Epithelial cell of esophagus (primary cell): ENCODE data around the gene MT1A.

Source experiments
- DNase-seq: peaks from one replicate; pipeline ENCODE4 v3.0.0; 2010; ENCODE audit warnings: low read depth
- H3K4me3 ChIP-seq: 2 replicates; pipeline ENCODE4 v1.5.1; 2011; ENCODE audit warnings: mild to moderate bottlenecking, low read length, control low read depth
- TF ChIP-seq, protein P1 (sequence below): IDR thresholded peaks from 2 replicates; pipeline ENCODE4 v1.5.1; 2011; ENCODE audit warnings: low read depth, mild to moderate bottlenecking, low read length, control low read depth, inconsistent platforms; ENCODE audit not compliant: insufficient read depth; ENCODE audit errors: missing control alignments

The MT1A gene

GRCh38 chr16:56645311-56645710 is 6.8 kb downstream of the MT1A start:
- no peak overlapping the region for H3K4me3 ChIP-seq
- TF ChIP-seq, protein P1, sequence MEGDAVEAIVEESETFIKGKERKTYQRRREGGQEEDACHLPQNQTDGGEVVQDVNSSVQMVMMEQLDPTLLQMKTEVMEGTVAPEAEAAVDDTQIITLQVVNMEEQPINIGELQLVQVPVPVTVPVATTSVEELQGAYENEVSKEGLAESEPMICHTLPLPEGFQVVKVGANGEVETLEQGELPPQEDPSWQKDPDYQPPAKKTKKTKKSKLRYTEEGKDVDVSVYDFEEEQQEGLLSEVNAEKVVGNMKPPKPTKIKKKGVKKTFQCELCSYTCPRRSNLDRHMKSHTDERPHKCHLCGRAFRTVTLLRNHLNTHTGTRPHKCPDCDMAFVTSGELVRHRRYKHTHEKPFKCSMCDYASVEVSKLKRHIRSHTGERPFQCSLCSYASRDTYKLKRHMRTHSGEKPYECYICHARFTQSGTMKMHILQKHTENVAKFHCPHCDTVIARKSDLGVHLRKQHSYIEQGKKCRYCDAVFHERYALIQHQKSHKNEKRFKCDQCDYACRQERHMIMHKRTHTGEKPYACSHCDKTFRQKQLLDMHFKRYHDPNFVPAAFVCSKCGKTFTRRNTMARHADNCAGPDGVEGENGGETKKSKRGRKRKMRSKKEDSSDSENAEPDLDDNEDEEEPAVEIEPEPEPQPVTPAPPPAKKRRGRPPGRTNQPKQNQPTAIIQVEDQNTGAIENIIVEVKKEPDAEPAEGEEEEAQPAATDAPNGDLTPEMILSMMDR: no peak

DNA sequence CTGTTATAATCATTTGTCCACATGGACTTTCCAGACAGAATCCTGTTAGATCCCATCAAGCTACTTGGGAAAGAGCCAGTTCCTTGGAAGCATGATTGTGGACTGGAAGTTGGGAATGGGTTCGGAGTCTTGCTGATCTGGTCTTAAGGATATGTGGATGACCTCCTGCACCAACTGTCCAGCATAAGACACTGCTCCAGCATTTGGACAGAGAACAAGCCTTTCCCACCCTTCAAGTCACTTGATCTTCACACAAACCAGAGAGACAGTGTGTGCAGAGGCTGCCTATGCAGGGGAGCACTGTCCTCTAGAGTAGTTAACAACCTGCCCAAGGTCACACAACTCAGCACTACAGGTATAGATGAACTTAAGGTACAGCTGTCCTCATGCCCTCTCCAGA is 7.4 kb downstream of the MT1A start:
- TF ChIP-seq, protein P1: no peak
- no peak overlapping the region for H3K4me3 ChIP-seq
- DNase-seq: no peak

More at GRCh38 chr16:56645311-56645710, 6.8 kb downstream of the MT1A start:
- peak; percentile 51 for DNase-seq

DNA sequence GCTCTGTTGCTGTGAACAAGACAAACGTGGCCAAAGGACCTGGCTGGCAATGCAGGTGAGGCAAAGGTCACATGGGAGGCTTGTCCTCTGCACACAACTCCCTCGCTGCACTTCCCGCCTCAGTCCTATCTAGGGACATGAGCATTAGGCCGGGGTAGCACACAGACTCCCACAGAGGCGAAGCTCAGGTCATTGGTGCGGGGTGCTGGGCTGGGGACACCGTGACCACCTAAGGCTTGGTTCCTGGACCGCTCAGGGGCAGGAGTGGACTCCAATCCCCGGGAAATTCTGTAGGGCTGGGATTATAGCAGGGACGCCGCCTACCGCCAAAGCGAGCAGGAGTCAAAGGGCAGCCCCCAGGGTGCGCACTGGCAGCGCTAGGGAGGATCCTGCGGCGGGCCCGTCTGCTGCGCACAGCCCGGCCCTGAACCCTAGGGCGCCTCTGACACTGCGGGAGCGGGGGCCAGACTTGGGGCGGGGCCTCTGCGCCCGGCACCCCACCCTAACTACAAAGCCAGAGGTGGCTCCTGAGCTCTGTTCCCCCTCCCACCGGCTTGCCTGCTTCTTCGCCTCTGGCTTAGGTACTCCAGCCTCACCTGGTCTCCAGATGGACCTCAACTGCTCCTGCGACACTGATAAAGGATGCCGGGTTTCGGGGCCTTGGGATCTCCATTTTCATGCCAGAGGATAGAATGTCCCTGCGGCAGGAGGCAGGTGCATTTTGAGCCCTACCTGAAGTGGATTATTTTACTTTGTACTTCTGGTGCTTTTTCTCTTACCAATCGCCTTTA is 9.4 kb downstream of the MT1A start:
- TF ChIP-seq, protein P1: no peak
- no peak overlapping the region for H3K4me3 ChIP-seq
- DNase-seq: no peak

DNA sequence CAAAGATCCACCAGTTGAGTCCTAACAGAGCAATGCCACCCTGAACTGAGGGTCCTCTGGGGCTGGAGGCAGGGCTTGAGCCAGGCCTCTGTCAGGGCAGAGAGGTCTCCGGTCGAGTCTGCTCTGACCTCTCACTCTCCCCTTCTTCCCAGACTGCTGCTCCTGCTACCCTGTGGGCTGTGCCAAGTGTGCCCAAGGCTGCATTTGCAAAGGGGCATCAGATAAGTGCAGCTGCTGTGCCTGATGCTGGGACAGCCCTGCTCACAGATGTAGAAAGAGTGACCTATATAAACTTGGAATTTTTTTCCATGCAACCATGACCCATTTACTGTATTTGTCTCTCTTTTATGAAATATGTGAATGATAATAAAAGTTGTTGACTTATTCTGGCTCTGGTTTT is 10.8 kb downstream of the MT1A start:
- DNase-seq: no peak
- H3K4me3 ChIP-seq: no peak overlapping the region
- TF ChIP-seq, protein P1: no peak

- TF ChIP-seq, protein P1: no peak
- no peak overlapping the region for H3K4me3 ChIP-seq
- peak; percentile 97 for DNase-seq
Observed at GRCh38 chr16:56649820-56650219, 11.4 kb downstream of the MT1A start.

DNA sequence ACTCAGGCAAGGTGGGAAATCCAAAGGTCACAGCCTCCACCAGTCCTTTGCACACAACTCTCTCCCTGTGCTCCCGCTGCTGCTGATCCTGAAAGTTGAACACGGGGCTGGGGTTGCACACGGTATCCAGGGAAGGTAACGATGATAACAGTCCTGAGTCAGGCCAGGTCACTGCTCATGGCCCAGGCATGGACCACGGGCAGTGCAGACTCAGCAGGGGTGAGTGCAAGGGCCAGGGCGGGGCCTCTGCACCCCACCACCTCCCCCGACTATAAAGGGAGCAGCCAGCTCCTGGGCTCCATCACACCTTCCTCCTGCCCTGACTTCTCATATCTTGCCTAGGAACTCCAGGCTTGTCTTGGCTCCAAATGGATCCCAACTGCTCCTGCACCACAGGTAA is 13.1 kb downstream of the MT1A start, which contains the start of gene MT1B:
Gene MT1B, plus strand, starts transcription at position 301 of the 400 bp plus-strand sequence. Its CDS starts 68 bp downstream, at position 369.
- TF ChIP-seq, protein P1: no peak
- no peak for DNase-seq
- H3K4me3 ChIP-seq: no peak within 1 kb of the TSS

- TF ChIP-seq, protein P1: no peak
- no peak for DNase-seq
- no peak overlapping the region for H3K4me3 ChIP-seq
Observed at GRCh38 chr16:56652600-56652999, 14.1 kb downstream of the MT1A start.
